H1 (cell line): ENCODE results near the gene SVIL. TPM values are rescaled to one million over a fixed set of nuclear protein-coding genes. Genes with fewer than 3 reads are reported as not detected.
"Not testable (repeated sequence)": the region's sequence is repeated elsewhere in the genome, so short reads cannot be mapped to it uniquely, and the experiment has no call there.

ENCODE experiments used
- CTCF ChIA-PET: fragments of 300-600 bp; sonication (Branson Sonifier 250); formaldehyde crosslinking; loops from one replicate; lab custom pipeline; 2021; ENCODE audit not compliant: partially characterized antibody; lab: Charles Lee
- POLR2A ChIA-PET: fragments of 300-600 bp; sonication (Branson Sonifier 250); formaldehyde crosslinking; loops from one replicate; lab custom pipeline; 2021; ENCODE audit warnings: inconsistent platforms; ENCODE audit not compliant: partially characterized antibody; lab: Charles Lee
- DNase-seq, 2 experiments: peaks; one replicate each; pipeline versions ENCODE4 v3.0.0 to v3.0.0-alpha.2; 2010 to 2022; ENCODE audit warnings: low spot score in 2 of 2, low read depth in 1 of 2, mixed read lengths in 1 of 2
- FAIRE-seq: peaks from 2 replicates; lab custom pipeline; 2011; peaks lifted over from hg19 to GRCh38; lab: Jason Lieb, UNC
- H2AFZ ChIP-seq: 2 replicates; pipeline ENCODE4 v1.8.1; 2012; ENCODE audit warnings: low read length, inconsistent platforms
- H2AK5ac ChIP-seq: 2 replicates; pipeline ENCODE4 v1.6.1; 2013; ENCODE audit warnings: low read depth, low read length
- H2BK120ac ChIP-seq: replicated peaks from 2 replicates; pipeline ENCODE3; 2013; ENCODE audit warnings: low read depth, low read length, inconsistent platforms
- H2BK12ac ChIP-seq: 2 replicates; pipeline ENCODE4 v1.6.1; 2013; ENCODE audit warnings: low read depth, low read length
- H2BK15ac ChIP-seq: 2 replicates; pipeline ENCODE4 v1.6.1; 2013; ENCODE audit warnings: low read length
- H2BK20ac ChIP-seq: 2 replicates; pipeline ENCODE4 v1.6.1; 2013; ENCODE audit warnings: low read length
- H2BK5ac ChIP-seq: 2 replicates; pipeline ENCODE4 v1.6.1; 2013; ENCODE audit warnings: low read depth, low read length
- H3K14ac ChIP-seq: 2 replicates; pipeline ENCODE4 v1.6.1; 2013; ENCODE audit warnings: inconsistent platforms; ENCODE audit not compliant: insufficient read length
- H3K18ac ChIP-seq: 2 replicates; pipeline ENCODE4 v1.6.1; 2013; ENCODE audit warnings: low read length; ENCODE audit errors: extremely low read depth
- H3K23ac ChIP-seq: 2 replicates; pipeline ENCODE4 v1.6.1; 2013; ENCODE audit warnings: inconsistent platforms; ENCODE audit not compliant: insufficient read length
- H3K23me2 ChIP-seq: 2 replicates; pipeline ENCODE4 v1.6.1; 2013; ENCODE audit warnings: low read depth, low read length
- H3K27ac ChIP-seq: 2 replicates; pipeline ENCODE4 v1.6.1; 2011; ENCODE audit warnings: low read depth, low read length, inconsistent platforms
- H3K27me3 ChIP-seq, 4 experiments: replicated peaks in 1 of 4; 1 replicate in 1 of 4; 2 replicates in 3 of 4; pipeline versions ENCODE4 v1.6.1 to v1.8.1; 2011 to 2013; ENCODE audit warnings: low read length in 3 of 4, mild to moderate bottlenecking in 3 of 4, inconsistent platforms in 2 of 4, mixed read lengths in 2 of 4, moderate library complexity in 1 of 4; ENCODE audit not compliant: control insufficient read depth in 3 of 4, insufficient read depth in 3 of 4; ENCODE audit errors: extremely low read depth in 1 of 4
- H3K36me3 ChIP-seq, 4 experiments: 2 replicates each; pipeline versions ENCODE4 v1.6.1 to v1.8.1; 2011 to 2013; ENCODE audit warnings: mild to moderate bottlenecking in 4 of 4, low read length in 3 of 4, moderate library complexity in 2 of 4, control low read depth in 1 of 4, inconsistent platforms in 1 of 4; ENCODE audit not compliant: insufficient read depth in 4 of 4, control insufficient read depth in 2 of 4
- H3K4ac ChIP-seq: replicated peaks from 2 replicates; pipeline ENCODE3; 2013; ENCODE audit warnings: low read length, low read depth, mixed read lengths, inconsistent platforms; ENCODE audit not compliant: insufficient read length
- H3K4me1 ChIP-seq, 4 experiments: replicated peaks in 1 of 4; 1 replicate in 1 of 4; 2 replicates in 3 of 4; pipeline versions ENCODE4 v1.6.1 to v1.8.1; 2011 to 2013; ENCODE audit warnings: low read length in 3 of 4, inconsistent platforms in 2 of 4, mixed read lengths in 1 of 4; ENCODE audit not compliant: insufficient read depth in 4 of 4, control insufficient read depth in 3 of 4
- H3K4me2 ChIP-seq, 2 experiments: 2 replicates each; pipeline versions ENCODE4 v1.6.1 to v1.8.1; 2011 to 2013; ENCODE audit warnings: low read depth in 2 of 2, low read length in 2 of 2, control low read depth in 1 of 2, inconsistent platforms in 1 of 2, mild to moderate bottlenecking in 1 of 2; ENCODE audit not compliant: insufficient read depth in 1 of 2
- H3K4me3 ChIP-seq, 4 experiments: fragments of 200-600, 300-600 bp in 1 of 4; sonication (generic), shearing (Covaris generic), sonication (Bioruptor Twin) in 1 of 4; 2 replicates each; pipeline versions ENCODE4 v1.5.1 to v1.8.1; 2011 to 2016; ENCODE audit warnings: low read length in 4 of 4, low read depth in 3 of 4, control low read depth in 2 of 4, inconsistent platforms in 2 of 4, mild to moderate bottlenecking in 2 of 4, mixed read lengths in 1 of 4, moderate library complexity in 1 of 4; ENCODE audit not compliant: insufficient read depth in 2 of 4; ENCODE audit errors: extremely low read depth in 1 of 4
- H3K56ac ChIP-seq: replicated peaks from 2 replicates; pipeline ENCODE3; 2013; ENCODE audit warnings: low read depth, mild to moderate bottlenecking, mixed read lengths, low read length, inconsistent platforms; ENCODE audit not compliant: insufficient read length
- H3K79me1 ChIP-seq: 2 replicates; pipeline ENCODE4 v1.6.1; 2013; ENCODE audit warnings: low read depth, low read length, control low read depth
- H3K79me2 ChIP-seq, 2 experiments: 2 replicates each; pipeline versions ENCODE4 v1.6.1 to v1.8.1; 2012 to 2013; ENCODE audit warnings: low read length in 2 of 2, mild to moderate bottlenecking in 2 of 2, inconsistent platforms in 1 of 2; ENCODE audit not compliant: insufficient read depth in 2 of 2, control insufficient read depth in 1 of 2
- H3K9ac ChIP-seq, 4 experiments: replicated peaks in 1 of 4; 1 replicate in 1 of 4; 2 replicates in 3 of 4; pipeline versions ENCODE4 v1.6.1 to v1.8.1; 2011 to 2013; ENCODE audit warnings: low read depth in 3 of 4, low read length in 3 of 4, control low read depth in 2 of 4, mild to moderate bottlenecking in 2 of 4, moderate library complexity in 2 of 4, inconsistent platforms in 1 of 4; ENCODE audit errors: extremely low read depth in 1 of 4
- H3K9me3 ChIP-seq, 2 experiments: 2 replicates each; pipeline versions ENCODE4 v1.6.1 to v1.8.1; 2012 to 2013; ENCODE audit warnings: mild to moderate bottlenecking in 2 of 2, moderate library complexity in 2 of 2, control low read depth in 1 of 2, inconsistent platforms in 1 of 2, low read depth in 1 of 2, low read length in 1 of 2, mixed read lengths in 1 of 2; ENCODE audit not compliant: insufficient read depth in 2 of 2
- H4K20me1 ChIP-seq, 2 experiments: replicated peaks in 1 of 2; 2 replicates each; pipeline versions ENCODE3 to v1.8.1; 2011 to 2013; ENCODE audit warnings: inconsistent platforms in 2 of 2, low read length in 2 of 2, mild to moderate bottlenecking in 1 of 2; ENCODE audit not compliant: insufficient read depth in 2 of 2, control insufficient read depth in 1 of 2
- H4K5ac ChIP-seq: 2 replicates; pipeline ENCODE4 v1.6.1; 2013; ENCODE audit warnings: low read length, low read depth, mixed read lengths, inconsistent platforms; ENCODE audit not compliant: insufficient read length
- H4K8ac ChIP-seq: 2 replicates; pipeline ENCODE4 v1.8.0; 2013; ENCODE audit warnings: mild to moderate bottlenecking, moderate library complexity, low read length, inconsistent platforms; ENCODE audit not compliant: insufficient read depth; ENCODE audit errors: extremely low read depth
- H4K91ac ChIP-seq: replicated peaks from 2 replicates; pipeline ENCODE3; 2013; ENCODE audit warnings: low read length, mixed read lengths, inconsistent platforms; ENCODE audit not compliant: insufficient read length
- WGBS, 2 experiments: shearing (Covaris generic) in 1 of 2; methylation state at CpG; one replicate each; pipeline versions ENCODE4 v1.1.6 to v1.1.7; 2013 to 2015; ENCODE audit warnings: low lambda C conversion rate in 2 of 2, mixed read lengths in 2 of 2, inconsistent platforms in 1 of 2, low coverage in 1 of 2, missing lambda C conversion rate in 1 of 2; ENCODE audit not compliant: insufficient replicate concordance in 2 of 2, insufficient coverage in 1 of 2, insufficient read length in 1 of 2; ENCODE audit errors: extremely low coverage in 1 of 2, missing lambda C conversion rate in 1 of 2; 5-methylcytosine and 5-hydroxymethylcytosine counted together
- polyA plus RNA-seq, 7 experiments: library from polyadenylated mRNA; depleted of rRNA in 3 of 7; stranded (reverse) in 5 of 7; unstranded in 2 of 7; fragments of >200 nt in 5 of 7; fragments of 200-250 nt in 2 of 7; gene quantifications; 1 replicate in 5 of 7; 2 replicates in 1 of 7; 4 replicates in 1 of 7; pipeline versions ENCODE4 v1.2.1 to v1.2.3, GENCODE V29; 2011 to 2013; ENCODE audit warnings: missing spikeins in 2 of 7, mixed read lengths in 2 of 7
- total RNA-seq: library from RNA; stranded (reverse); fragmentation: NEBNext Ultra II Directional; extraction: Animal tissue kit (Norgen Biotek cat#: 25700); gene quantifications from 2 replicates; pipeline ENCODE4 v1.2.1, GENCODE V29; 2021

The SVIL gene
- total and polyA plus RNA-seq, 2 of the 8 experiments (the other 6 are each of a cell fraction or from before 2014, with no cell fraction given) = 4.7 to 15.4 TPM

DNA sequence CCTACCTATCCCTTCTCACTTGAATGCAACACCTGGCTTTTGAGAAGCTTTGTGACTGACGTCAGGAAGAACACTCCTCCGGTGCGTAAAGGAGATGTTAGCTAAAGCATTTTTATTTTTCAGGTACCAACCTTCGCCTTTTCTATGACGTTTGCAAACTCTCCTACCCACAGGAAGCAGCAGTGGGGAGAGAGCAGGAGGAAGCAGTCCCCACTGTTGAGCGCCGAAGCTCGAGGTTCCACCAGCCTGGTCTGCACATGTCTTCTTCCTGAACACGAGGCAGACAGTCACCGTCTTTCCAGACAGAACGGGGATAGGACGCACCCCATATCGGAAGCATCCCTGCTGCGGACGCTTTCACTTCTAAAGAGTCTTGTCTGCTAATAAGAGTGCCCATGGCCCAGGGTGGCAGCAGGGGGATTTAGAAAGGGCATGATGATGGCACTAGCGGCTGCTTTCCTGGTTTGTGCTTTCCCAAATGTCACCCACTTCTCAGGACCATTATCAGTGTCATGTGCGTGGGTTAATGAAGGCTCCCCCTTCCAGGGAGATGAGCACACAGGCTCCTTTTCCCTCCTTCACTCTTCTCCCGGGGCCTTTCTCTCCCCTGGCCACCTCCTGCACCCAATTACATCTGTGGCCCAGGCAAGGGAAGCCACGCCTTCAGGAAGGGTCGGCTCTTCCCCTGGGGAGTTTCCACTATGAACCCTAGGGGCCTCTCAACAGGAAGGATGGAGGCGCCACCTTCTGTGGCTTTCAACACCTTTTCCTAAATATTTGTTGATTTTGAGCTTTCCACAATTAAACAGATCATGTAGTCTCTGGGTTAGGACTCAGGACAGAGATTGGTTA lies 147.5 kb downstream of the SVIL start:
- FAIRE-seq, H2BK120ac ChIP-seq, H3K27ac ChIP-seq, H3K4me3 ChIP-seq, H3K4me2 ChIP-seq, H3K14ac ChIP-seq, H2BK15ac ChIP-seq, H2BK5ac ChIP-seq, H2BK20ac ChIP-seq, H2AK5ac ChIP-seq, H4K20me1 ChIP-seq, H3K4me1 ChIP-seq, H3K23me2 ChIP-seq, H4K5ac ChIP-seq, H3K36me3 ChIP-seq, H3K79me2 ChIP-seq, H3K9me3 ChIP-seq, H3K23ac ChIP-seq, POLR2A ChIA-PET, H2AFZ ChIP-seq, H3K56ac ChIP-seq, H3K9ac ChIP-seq, H3K4ac ChIP-seq, DNase-seq, H3K18ac ChIP-seq, H3K79me1 ChIP-seq, H3K27me3 ChIP-seq, H4K91ac ChIP-seq, H4K8ac ChIP-seq, H2BK12ac ChIP-seq: not testable (repeated sequence)
- WGBS, 2 experiments = 84% methylated on average over 18 of the region's 21 CpGs; no CpG with 5 or more reads in 1 of the 2 experiments
- CTCF ChIA-PET = interaction anchor here (0.6 to 2.7 kb wide), 10 partner anchors 9 to 283 kb away, joined by 3 to 10 read pairs (median 4); no protein-coding TSS in a partner anchor
